ENCODE measurements around the gene SKAP1. TPM values are rescaled to one million over a fixed set of nuclear protein-coding genes. Genes with fewer than 3 reads are reported as not detected.
A peak's percentile ranks its signal among the peaks of the same experiment; 100 is the strongest.

The SKAP1 gene
- total RNA-seq, 2 donors from 2014 or later: 65.0 to 98.0 TPM

DNA sequence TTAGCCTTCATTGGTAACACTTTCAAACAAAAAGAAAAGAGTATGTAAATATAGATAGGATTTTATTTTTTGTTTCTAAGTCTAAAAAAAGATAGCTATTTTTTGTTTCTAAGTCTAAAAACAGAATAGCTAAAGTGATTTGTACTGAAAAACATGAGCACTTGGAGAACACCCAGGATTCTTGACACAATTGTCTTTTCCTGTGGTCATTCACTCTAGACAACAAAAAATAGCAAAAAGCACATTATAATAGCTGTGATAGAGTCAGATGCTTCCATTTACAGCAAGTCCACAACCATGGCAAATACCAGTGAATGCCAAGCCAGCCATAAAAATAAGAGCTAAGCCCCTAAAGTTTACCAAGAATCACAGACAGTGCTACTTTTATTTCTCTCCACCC, 36.7 kb downstream of the SKAP1 start:
- DNase-seq (ENCODE audit: low spot score in 2 of 2) (no peak), ATAC-seq (no peak)
- Mint-ChIP-seq H3K27ac (no peak overlapping the region), H3K36me3 (peaks cover 5 to 41% of the 10 kb centered on the region in 2 donors), H3K9me3 (no peaks in the 10 kb centered on the region)

GRCh38 chr17:48392857-48393256, 37.2 kb downstream of the SKAP1 start:
- no peak overlapping the region for H3K27ac Mint-ChIP-seq
- no peaks in the 10 kb centered on the region for H3K9me3 Mint-ChIP-seq
- ATAC-seq: no peak

GRCh38 chr17:48391444-48391843, 38.6 kb downstream of the SKAP1 start:
- Mint-ChIP-seq H3K9me3 (no peaks in the 10 kb centered on the region), H3K27ac (peak overlapping the region in 1 of 2 donors; percentile 69), H3K36me3 (peaks cover 5 to 49% of the 10 kb centered on the region in 2 donors)
- ATAC-seq: peak; percentile 57 to 95
- DNase-seq (ENCODE audit: low spot score in 2 of 2): no peak

More at GRCh38 chr17:48392857-48393256, 37.2 kb downstream of the SKAP1 start:
- peaks cover 5 to 41% of the 10 kb centered on the region in 2 donors for H3K36me3 Mint-ChIP-seq
- no peak for DNase-seq (ENCODE audit: low spot score in 2 of 2)

- peak overlapping the region in 1 of 2 donors; percentile 34 for H3K27ac Mint-ChIP-seq
- H3K9me3 Mint-ChIP-seq: no peaks in the 10 kb centered on the region
- no peak for DNase-seq (ENCODE audit: low spot score in 2 of 2)
- no peak for ATAC-seq
- H3K36me3 Mint-ChIP-seq: peaks cover 0 to 37% of the 10 kb centered on the region in 2 donors
Measured at GRCh38 chr17:48389903-48390302, 40.1 kb downstream of the SKAP1 start.

DNA sequence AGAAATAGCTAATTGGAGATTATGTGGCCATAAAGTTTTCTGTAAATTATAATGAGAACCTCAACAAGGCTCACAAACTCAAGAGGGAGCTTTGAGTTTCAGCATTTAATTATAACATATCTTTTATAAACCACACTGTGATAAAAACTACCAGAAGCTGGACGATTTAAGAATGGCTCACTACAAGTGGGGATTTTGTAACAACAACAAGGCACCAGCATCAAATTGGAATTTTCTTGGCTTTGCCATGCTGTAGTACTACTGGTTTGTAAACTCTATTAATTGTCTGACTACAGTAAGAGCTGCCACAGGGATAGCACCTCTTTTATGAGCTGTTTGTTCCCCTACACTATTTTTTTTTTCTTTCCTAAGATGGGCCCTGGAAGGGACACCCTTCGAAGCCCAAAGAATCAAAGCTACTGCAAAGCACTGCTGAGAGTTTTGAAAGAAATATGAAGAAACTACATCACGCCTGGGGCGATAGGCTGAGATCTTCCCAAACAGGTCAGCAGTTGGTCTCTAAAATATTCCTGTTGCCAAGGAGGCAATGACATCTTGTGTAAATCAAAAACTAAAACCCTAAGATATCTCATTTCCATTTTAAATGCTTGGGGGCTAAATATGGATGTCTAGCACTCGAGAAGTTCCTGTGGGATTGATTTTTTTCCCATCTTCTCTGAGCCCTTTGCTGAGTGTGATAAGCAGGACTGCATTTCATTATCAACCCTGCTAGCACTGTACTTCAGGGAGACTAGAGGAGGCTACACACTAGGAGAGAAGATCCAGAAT, 40.9 kb downstream of the SKAP1 start:
- Mint-ChIP-seq H3K27ac (peak overlapping the region in 1 of 2 donors; percentile 34), H3K9me3 (no peaks in the 10 kb centered on the region), H3K36me3 (peaks cover 4 to 38% of the 10 kb centered on the region in 2 donors)
- DNase-seq (ENCODE audit: low spot score in 2 of 2) (no peak), ATAC-seq (no peak)

DNA sequence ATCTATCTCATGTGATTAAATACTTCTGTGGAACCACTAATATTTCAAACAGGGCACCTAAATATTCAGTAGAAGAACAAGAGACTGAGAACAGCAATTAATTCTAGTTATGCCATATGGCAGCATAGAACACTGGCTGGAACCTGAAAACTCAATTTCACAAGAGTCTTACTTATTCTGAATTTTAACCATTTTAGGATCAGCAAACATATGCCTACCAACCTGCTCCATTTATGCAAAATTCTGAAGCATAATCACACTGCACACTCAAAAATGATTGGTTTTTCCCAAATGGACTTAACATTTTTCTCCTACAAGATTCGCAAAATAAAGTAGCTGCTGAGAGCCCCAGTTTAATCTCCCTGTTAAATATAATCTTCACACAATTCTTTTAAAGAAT, 43.2 kb downstream of the SKAP1 start:
- peaks cover 9 to 30% of the 10 kb centered on the region in 2 donors for H3K36me3 Mint-ChIP-seq

DNA sequence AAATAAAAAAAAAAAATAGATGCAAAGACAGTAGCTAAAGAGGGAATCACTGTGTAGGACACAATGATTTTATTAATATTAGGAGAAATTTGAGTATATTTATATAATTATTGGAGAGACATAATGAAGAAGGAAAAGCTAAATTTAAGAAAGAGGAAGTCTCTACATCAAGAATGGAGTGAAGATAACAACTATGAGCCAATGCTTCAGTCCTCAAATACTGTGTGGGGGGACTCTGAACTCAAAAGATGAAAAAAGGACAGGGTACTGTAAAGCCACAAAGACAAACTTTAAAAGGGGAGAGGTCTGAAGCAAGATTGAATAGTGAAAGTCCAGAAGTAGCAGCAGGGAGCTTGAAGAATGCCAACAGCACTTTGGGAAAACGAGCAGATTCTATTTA, 44.7 kb downstream of the SKAP1 start:
- no peak for DNase-seq (ENCODE audit: low spot score in 2 of 2)
- no peaks in the 10 kb centered on the region for H3K9me3 Mint-ChIP-seq
- peak overlapping the region in 1 of 2 donors; percentile 7 for H3K27ac Mint-ChIP-seq
- ATAC-seq: no peak
- peaks cover 9 to 25% of the 10 kb centered on the region in 2 donors for H3K36me3 Mint-ChIP-seq

More for the DNA sequence above, 43.2 kb downstream of the SKAP1 start:
- no peak for DNase-seq (ENCODE audit: low spot score in 2 of 2)
- no peak for ATAC-seq
- Mint-ChIP-seq H3K27ac (no peak overlapping the region), H3K9me3 (no peaks in the 10 kb centered on the region)

GRCh38 chr17:48384164-48384563, 45.9 kb downstream of the SKAP1 start:
- ATAC-seq (no peak), DNase-seq (ENCODE audit: low spot score in 2 of 2) (no peak)
- Mint-ChIP-seq H3K27ac (peak overlapping the region in 1 of 2 donors; percentile 4), H3K36me3 (peaks cover 9 to 25% of the 10 kb centered on the region in 2 donors), H3K9me3 (no peaks in the 10 kb centered on the region)

- no peak for DNase-seq (ENCODE audit: low spot score in 2 of 2)
- ATAC-seq: no peak
- Mint-ChIP-seq H3K9me3 (no peaks in the 10 kb centered on the region), H3K36me3 (peaks cover 9 to 25% of the 10 kb centered on the region in 2 donors), H3K27ac (peak overlapping the region in 1 of 2 donors; percentile 46)
Measured at GRCh38 chr17:48382989-48383388, 47.0 kb downstream of the SKAP1 start.

DNA sequence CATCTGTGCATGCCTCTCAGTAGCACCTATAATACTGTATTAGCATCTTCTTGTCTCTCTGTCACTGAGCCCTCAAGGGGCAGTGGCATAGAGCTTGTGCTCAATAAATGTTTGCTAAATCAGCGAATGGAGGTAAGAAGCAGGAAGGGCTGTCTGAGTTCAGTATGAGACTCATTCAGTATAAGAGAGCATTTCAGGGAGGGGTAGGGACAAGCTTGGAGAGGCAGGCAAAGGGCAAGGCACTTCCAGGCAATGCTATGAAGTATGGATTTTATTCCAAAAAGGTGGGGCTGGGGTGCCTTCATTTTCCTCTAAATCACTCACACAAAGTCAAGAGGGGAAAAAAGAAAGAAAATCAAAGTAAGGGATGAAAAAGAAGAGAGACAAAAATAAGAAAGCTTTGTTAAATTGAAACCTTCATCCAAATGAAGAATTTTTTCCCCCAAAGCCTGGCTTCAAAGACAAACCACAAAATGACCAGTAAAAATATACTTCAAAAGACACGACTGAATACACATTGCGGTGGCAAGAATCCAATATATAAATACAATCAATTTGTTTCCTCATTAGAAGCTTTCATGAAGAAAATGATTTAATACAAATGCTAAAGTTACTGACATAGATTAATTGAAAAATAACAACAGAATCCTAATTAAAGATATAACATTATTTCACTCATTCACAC, 51.2 kb downstream of the SKAP1 start:
- no peaks in the 10 kb centered on the region for H3K9me3 Mint-ChIP-seq
- no peak for ATAC-seq
- H3K36me3 Mint-ChIP-seq: peaks cover 3 to 14% of the 10 kb centered on the region in 2 donors
- no peak overlapping the region for H3K27ac Mint-ChIP-seq
- no peak for DNase-seq (ENCODE audit: low spot score in 2 of 2)

DNA sequence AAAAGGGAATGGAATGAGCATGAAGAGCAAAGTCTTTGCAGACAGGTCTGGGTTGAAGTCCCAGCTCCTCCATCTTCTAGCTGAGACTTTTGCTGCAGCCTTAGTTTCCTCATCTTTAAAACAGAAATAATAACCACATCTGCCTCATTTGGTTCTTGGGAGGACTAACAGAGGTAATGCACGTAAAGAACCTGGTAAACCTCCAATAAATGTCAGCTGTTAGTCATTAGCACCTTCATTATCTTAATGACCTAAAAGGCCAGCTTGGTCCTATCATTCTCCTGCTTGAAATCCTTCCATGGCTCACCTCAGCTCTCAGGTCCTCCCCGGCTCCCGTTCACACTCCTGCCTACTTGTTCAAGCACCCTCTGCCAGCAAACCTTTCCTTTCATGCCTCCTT, 51.8 kb downstream of the SKAP1 start:
- Mint-ChIP-seq H3K36me3 (peaks cover 0 to 11% of the 10 kb centered on the region in 2 donors), H3K27ac (no peak overlapping the region), H3K9me3 (no peaks in the 10 kb centered on the region)
- DNase-seq (ENCODE audit: low spot score in 2 of 2) (no peak), ATAC-seq (peak in 1 of 2 donors; percentile 36)

GRCh38 chr17:48376682-48377325, 53.2 kb downstream of the SKAP1 start:
- no peak for ATAC-seq
- H3K27ac Mint-ChIP-seq: no peak overlapping the region
- H3K36me3 Mint-ChIP-seq: peaks cover 0 to 18% of the 10 kb centered on the region in 2 donors
- DNase-seq (ENCODE audit: low spot score in 2 of 2): no peak
- H3K9me3 Mint-ChIP-seq: no peaks in the 10 kb centered on the region

GRCh38 chr17:48375356-48375755, 54.7 kb downstream of the SKAP1 start:
- Mint-ChIP-seq H3K27ac (no peak overlapping the region), H3K36me3 (peaks cover 0 to 18% of the 10 kb centered on the region in 2 donors), H3K9me3 (no peaks in the 10 kb centered on the region)
- DNase-seq (ENCODE audit: low spot score in 2 of 2) (no peak), ATAC-seq (no peak)

DNA sequence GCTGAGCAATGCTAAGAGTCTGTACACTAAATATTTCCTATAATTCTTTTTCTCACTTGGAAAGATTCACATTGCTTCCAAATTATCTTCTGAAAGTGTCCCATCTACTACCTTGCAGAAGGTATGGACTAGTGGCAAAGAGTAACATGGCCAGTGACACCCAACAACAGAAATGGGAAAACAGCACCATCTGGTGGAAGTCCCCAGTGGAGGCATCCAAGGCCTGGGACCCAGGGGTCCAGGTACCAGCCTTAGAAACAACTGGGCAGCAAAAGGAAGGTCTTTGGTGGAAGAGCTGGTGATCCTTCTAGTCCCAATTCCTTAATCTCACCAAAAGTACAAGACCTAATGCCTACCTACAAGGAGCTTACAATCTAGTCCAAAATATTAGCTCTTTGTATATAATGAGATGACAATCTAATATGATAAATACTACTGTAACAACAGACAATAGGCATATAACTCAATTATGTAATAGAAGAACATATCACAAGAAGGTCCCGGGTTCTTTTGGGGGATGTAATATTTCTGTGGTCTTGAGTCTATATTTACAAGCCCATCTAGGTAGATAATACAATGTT, 55.3 kb downstream of the SKAP1 start:
- DNase-seq (ENCODE audit: low spot score in 2 of 2): peak in 1 of 2 donors; percentile 18
- peak overlapping the region in 1 of 2 donors; percentile 67 for H3K27ac Mint-ChIP-seq
- ATAC-seq: peak; percentile 43 to 49
- H3K9me3 Mint-ChIP-seq: no peaks in the 10 kb centered on the region
- peaks cover 0 to 18% of the 10 kb centered on the region in 2 donors for H3K36me3 Mint-ChIP-seq

DNA sequence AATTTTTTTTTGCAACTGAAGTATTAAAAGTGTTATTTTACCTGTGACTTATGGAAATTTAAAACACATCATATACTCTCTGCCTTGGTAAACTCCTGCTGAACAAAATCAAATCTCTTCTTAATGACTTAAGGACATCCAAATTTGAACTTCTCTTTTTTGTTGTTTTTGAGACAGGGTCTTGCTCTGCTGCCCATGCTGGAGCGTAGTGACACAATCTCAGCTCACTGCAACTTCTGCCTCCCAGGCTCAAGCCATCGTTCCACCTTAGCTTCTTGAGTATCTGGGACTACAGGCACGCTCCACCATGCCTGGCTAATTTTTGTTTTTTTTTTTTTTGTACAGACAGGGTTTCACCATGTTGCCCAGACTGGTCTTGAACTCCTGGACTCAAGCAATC, 56.1 kb downstream of the SKAP1 start:
- Mint-ChIP-seq H3K27ac (peak overlapping the region in 1 of 2 donors; percentile 67), H3K36me3 (peaks cover 0 to 18% of the 10 kb centered on the region in 2 donors), H3K9me3 (no peaks in the 10 kb centered on the region)
- DNase-seq (ENCODE audit: low spot score in 2 of 2) (no peak), ATAC-seq (no peak)

DNA sequence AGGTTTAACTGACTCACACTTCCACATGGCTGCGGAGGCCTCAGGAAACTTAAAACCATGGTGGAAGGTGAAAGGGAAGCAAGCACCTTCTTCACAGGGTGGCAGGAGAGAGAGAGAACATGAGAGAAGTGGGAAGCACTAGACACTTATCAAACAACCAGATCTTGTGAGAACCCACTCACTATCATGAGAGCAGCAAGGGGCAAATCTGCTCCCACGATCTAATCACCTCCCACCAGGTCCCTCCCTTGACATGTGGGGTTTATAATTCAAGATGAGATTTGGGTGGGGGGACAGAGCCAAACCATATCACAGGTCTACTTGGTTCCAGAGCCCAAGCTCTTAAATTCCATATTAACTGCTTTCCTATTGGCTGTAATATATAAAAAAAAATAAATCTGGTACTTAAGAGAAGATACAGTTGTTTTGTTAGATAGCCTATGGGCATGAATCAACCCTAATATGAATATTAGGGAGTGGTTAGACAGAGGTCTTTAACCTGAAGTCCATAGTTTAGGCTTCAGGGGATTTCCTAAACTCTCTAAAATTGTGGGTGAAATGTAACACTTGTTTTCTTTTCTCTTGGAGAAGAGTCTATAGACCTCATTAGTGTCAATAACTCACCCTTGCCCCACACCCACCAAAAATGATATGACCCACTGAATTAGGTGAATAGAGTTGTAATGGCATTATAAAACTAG, 56.7 kb downstream of the SKAP1 start:
- Mint-ChIP-seq H3K36me3 (peaks cover 2 to 18% of the 10 kb centered on the region in 2 donors), H3K9me3 (no peaks in the 10 kb centered on the region), H3K27ac (peak overlapping the region in 1 of 2 donors; percentile 44)
- ATAC-seq (no peak), DNase-seq (ENCODE audit: low spot score in 2 of 2) (no peak)
